HG02973 (cell line): ENCODE results near the gene AGFG1.

ENCODE experiments used
- ATAC-seq: cut with Tn5 transposase; IDR thresholded peaks from one replicate; pipeline ENCODE4 v1.9.1; 2021; ENCODE audit warnings: moderate library complexity; ENCODE audit not compliant: unreplicated experiment

AGFG1 gene, protein sequence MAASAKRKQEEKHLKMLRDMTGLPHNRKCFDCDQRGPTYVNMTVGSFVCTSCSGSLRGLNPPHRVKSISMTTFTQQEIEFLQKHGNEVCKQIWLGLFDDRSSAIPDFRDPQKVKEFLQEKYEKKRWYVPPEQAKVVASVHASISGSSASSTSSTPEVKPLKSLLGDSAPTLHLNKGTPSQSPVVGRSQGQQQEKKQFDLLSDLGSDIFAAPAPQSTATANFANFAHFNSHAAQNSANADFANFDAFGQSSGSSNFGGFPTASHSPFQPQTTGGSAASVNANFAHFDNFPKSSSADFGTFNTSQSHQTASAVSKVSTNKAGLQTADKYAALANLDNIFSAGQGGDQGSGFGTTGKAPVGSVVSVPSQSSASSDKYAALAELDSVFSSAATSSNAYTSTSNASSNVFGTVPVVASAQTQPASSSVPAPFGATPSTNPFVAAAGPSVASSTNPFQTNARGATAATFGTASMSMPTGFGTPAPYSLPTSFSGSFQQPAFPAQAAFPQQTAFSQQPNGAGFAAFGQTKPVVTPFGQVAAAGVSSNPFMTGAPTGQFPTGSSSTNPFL

DNA sequence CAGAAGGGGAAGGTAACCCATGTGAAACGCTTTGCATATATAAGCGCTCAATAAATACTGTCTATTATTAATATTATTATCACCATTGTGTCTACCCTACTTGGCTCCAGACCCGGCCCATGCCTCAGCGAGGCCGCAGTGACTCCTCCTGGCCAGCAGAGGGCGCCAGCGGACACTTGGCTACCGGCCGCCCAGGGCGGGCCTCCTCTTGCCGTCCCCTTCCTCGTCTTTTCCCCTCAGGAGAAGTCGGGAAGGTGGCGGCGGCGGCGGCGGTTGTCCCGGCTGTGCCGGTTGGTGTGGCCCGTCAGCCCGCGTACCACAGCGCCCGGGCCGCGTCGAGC lies at the start of gene AGFG1:
Gene AGFG1 (plus strand): TSS at position 233 of the 341 bp plus-strand sequence. CDS start 266 bp downstream, outside the sequence.
- peak; percentile 82 for ATAC-seq

DNA sequence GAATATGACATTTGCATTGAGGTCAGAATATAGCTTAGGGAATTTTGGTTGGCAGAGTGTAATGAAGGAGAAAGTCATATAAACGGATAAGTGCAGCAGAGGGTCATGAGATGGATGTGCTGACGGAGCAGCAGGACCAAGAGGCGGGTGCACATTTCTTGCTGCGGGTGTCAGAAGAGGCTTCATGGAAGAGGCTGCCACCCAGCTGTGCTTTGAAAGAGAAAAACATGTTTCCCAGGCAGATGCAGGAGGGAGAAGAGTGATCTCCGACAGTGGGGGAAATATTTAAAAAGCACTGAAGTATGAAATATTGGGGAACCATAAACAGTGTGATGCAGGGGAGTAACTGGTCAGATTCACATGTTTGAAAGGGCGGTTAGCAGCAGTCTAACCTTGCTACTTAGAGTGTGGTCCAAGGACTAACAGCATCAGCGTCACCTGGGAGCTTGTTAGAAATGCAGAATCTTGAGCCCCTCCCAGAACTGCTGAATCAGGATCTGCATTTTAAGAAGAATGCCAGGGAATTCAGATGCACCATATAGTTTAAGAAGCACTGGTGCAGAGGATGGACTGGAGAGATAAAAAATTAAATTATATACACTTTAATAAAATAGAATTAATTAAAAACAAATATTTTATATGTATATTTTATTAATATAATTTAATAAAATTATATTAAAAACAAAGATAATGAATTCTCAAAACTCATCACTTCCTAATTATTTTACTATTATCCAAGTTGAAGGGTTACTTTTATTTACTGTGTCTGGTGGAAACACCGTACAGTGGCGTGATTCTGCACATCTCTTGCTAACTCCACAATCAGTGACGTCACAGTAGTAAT lies 48.1 kb upstream of the AGFG1 start:
- no peak for ATAC-seq

DNA sequence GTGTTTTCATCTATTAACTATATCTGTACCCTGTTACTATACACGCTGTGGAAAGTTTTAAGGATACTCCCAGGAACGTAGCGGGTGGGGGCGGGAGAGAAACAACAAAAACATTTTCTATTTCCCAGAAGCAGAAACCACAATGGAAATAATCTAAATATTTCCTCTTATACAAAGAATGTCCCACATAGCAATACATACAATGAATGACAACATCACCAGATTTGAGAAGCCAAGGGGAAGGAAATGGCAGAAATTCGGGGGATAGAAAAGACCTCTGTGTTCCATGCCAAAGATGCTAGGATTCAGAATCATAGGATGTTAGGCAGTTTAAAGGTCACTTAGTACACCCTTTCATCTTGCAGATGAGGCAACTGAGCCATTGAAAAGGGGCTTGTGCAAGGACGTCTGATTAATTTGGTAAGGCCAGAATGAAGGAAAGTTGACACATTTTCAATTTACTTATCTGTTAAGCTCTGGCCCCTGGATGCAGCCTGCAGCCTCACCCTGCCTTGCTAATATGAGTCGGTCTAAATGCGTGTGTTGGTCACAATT lies 43.1 kb upstream of the AGFG1 start:
- no peak for ATAC-seq

DNA sequence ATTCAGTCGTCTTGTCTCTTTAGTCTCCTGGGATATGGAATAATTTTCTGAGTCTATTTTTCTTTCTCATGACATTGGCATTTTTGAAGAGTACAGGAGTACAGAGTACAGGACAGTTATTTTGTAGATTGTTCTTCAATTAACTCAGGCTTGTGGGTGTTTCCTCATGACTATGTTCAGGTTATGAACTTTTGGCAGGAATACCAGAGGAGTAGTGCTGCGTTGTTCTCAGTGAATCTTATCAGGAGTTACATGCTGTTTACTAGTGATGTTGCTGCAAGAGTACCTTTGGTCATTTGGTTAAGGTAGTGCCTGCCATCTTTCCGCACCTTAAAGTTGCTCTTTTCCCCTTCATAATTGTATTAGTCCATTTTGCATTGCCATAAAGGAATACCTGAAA lies 41.3 kb upstream of the AGFG1 start:
- ATAC-seq, result no peak

DNA sequence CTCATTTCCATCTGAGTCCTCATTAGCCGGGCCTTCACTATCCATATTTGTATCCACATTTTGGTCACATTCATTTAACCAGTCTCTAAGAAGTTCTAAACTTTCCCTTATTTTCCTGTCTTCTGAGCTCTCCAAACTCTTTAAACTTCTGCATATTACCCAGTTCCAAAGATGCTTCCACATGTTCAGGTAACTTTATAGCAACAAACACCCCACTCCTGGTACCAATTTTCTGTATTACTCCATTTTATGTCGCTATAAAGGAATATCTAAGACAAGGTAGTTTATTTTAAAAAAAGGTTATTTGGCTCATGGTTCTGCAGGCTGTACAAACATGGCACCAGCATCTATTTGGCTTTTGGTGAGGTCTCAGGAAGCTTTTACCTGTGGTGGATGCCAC lies 38.8 kb upstream of the AGFG1 start:
- no peak for ATAC-seq

DNA sequence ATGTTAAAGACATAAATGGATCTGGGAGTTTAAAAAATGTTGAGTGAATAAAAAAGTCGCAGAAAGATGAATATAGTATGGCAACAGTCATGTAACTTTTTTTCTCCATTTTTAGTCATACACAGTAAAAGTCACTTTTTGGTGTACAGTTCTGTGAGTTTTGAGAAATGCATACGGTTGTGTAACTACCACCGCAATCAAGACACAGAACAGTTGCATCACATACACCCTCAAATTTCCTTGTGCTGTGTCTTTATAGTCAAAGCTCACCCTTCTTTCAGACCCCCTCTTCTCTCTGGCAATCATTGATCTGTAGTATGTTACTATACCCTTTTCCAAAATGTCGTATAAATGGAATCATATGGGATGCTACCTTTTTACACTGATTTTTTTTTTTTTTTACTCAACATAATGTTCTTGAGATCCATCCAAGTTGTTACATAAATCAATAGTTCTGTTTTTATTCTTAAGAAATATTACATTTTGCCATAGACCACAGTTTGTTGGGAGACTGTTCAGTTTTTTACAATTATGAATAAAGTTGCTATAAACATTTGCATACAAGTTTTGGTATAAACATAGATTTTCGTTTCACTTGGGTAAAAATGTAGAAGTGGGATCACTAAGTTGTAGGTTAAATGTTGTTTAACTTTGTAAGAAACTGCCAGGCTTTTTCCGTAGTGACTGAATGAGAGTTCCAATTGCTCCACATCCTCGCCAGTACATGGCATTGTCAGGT lies 35.4 kb upstream of the AGFG1 start:
- no peak for ATAC-seq

DNA sequence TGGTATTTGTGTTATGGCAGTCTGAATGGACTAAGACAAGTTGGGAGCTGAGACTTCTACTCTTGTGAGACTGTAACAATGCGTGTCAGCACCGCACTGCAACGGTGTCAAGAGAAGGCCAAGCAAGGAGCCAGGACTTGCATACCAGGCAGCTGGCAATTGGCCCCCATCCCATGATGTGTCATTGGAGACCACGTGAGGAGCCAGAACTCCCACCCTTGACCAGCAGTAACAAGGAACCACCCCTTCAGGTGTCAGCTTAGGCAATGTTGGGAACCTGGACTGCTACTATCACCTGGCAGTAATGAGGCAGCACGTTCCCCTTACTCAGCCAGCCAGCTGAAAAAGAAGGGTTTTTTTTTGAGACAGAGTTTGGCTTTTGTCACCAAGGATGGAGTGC lies 32.7 kb upstream of the AGFG1 start:
- no peak for ATAC-seq

DNA sequence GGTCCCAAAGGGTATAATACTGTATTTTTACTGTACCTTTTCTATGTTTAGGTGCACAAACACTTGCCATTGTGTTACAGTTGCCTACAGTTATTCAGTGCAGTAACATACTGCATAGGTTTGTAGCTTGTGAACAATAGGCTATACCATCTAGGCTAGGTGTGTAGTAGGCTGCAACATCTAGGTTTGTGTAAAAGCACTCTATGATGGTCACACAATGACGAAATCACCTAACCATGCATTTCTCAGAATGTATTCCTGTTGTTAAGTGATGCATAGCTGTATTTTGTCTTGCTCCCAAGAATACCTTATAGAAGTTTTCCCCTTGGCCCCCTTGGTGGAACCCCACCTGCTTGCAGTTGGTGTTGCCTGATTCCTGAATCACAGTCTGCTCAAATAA lies 29.3 kb upstream of the AGFG1 start:
- ATAC-seq, result no peak

DNA sequence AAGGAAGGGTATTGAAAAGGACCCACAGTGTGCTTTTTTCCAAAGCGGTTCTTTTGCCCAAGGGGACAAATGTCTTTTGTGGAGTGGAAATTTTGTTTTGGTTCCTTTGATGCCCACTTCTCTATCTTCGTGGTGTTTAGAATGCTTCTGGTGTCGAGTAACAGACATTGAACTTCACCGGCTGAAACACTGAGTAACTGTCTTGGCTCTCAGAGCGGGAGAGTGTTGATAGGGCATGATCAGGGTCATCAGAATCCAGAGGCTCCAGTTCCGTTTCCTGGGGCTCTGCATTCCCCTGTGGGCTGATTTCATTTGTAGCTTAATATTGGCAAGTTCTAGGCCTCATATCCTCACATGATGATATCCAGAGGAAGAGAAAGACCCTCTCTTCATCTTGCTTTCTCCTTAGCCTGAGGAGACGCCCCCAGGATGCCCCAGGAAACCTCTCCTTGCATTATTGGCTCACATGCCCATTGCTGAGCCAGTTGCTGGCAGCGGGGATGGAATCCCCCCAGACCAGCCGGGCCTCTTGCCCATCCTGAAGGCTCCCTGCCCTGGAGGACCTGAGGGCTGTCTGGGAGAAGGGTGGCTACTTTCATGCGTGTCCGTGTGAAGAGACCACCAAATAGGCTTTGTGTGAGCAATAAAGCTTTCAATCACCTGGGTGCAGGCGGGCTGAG lies 27.9 kb upstream of the AGFG1 start:
- no peak for ATAC-seq

DNA sequence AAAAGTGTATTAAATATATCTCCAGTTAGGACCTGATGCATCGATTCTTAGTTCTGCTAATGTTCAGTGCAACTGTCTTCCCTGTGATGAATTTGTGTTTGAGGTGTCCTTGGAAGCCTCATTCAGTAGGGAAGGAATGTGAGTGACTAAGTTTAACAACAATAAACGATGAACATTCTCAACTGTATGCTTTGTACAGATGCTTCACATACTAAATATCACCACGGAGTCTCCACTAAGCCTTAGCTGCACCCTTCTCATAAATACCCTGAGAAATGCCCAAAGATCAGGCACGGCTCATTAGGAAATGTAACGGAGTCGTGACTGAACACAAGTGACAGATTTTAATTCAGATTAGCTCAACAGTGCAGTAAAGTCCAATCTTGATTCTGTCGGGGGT lies 24.4 kb upstream of the AGFG1 start:
- ATAC-seq, result no peak

DNA sequence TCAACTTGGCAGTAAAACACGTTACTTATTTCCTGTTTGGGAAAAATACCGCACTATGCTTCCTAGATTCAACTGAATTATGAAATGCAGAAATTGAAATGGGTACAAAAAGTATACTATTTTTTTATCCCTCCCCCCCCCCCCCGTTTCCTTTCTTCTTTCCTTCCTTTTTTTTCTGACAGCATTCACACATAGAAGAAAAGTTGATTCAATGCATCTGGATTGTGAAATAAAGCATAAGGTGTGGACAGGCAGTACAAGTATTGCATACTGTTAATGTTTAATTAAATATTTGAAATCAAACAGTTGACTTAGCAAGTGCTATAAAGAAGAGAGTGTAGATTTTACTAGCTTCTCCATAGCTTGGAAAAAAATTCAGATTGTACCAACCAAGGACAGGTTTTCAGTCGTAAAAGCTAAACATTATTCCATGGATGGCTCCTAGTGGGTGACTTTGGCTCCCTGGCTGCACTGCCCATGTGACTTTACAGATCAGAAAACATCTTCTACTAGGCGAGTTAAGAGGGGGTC lies 21.6 kb upstream of the AGFG1 start:
- no peak for ATAC-seq

DNA sequence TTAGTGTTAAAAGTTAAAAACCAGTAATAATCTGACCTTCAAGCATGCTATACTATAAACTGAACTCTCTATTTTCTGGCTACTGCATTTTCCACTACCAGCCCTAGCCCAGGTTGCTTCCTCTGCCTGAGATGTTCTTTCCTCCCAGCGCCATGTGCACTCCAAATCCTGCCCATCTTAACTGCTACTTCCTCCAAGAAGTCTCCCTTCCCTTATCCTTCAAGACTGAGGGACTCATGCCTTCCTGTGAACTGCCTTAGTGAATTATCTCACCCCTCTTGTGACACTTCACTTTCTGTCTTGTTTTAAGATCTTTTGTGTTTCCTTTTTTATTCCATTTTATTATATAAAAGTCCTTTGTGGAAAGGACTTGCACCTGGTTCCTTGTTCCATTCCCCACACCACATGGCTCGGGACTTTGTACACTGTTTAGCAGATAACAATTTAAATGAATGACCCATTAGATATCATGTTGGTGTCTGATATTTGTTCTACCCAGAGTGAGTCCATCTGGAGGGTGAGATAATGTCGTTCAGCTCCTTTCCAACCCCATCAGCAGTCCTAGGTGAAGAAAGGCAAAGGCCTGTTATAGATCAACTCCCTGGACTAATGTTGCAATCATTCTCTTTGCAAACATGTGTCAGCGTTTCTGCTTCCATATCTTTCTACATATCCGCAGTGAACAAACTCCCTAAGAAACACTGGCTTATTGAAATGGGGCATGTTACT lies 20.9 kb upstream of the AGFG1 start:
- ATAC-seq, result no peak

DNA sequence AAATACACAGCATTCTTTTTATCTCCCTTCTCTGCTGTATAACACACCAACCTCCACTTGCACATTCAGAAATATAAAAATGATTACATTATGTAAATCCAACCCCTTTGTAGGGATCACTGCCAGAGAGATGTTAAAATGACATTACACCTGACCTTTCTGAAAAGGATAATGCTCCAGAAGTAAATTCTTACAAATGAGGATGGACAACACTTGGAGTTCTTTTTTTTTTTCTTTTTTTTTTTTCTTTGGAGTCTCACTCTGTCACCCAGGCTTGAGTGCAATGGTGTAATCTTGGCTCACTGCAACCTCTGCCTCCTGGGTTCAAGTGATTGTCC lies 20.3 kb upstream of the AGFG1 start:
- no peak for ATAC-seq

DNA sequence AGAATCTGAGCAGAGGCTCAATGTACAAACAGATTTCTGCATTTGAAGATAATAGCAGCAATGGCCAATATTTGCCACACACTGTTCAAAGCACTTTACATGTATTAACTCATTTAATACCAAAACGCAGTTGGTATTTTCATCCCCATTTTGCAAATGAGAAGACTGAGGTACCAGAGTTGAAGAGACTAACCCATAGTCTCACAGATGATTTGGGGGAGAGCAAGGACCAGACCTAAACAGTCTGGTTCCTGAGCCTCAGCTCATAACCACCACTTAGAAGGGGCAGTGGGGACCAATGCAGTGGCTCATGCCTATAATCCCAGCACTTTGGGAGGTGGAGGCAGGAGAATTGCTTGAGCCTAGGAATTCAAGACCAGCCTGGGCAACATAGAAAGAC lies 18.1 kb upstream of the AGFG1 start:
- no peak for ATAC-seq

DNA sequence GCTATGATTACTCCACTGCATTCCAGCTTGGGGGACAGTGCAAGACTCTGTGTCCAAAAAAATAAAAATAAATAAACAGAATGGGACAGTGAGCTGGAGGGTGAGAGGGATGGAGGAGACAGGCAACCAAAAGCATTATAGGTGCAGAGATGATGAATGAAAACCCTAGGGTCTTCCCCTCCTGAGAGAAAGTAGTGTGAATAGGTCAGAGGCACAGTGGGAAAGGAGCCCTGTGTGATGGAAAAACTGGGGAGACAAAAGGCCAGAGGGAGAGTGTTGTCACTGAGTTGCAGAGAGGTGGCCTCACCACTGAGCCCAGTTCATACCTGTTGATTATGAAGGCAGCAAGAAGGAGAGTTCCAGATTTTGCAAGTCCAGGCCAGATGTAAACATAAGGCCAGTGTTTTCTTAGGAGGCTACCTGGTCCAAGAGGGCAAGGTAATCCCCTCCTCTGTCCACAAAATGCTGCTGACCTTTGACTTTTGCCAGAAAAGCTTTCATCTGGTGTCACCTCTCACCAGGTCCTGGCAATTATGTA lies 17.6 kb upstream of the AGFG1 start:
- no peak for ATAC-seq

DNA sequence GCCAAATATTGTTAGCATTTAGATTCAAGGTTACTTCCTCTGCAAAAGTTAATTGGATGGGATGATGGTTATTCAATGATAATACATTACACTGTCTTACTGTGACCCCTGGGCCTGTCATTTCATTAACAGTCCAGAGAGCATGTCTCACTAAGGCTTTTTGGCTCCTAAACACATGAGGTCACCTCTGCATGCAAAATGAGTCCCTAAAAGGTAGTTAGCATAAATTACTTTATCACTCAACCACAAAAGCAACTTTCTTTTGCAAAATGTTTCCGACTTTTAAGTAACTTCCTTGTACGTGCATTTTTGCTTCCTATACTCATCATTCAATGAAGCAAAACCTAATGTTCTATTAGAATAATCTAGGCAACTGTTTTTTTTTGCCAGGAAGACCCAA lies 16.8 kb upstream of the AGFG1 start:
- ATAC-seq, result no peak

DNA sequence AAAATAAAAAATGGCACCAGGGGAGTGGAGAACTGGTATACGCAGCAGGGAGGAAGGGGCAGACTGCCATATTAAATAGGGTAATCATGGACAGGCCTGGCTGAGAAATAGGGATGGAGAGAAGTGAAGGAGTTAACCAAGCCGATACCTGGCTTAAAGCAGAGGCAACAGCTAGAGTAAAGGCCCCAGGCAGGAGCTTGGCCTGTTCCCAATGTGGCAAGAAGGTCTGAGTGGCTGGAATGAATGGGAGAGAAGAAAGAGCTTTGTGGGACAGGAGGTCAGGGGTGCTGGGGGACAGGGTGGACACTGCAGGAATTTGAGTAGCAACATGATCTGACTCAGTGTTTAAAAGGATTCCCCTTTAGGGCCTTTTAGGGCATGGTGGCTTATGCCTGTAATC lies 15.9 kb upstream of the AGFG1 start:
- no peak for ATAC-seq

DNA sequence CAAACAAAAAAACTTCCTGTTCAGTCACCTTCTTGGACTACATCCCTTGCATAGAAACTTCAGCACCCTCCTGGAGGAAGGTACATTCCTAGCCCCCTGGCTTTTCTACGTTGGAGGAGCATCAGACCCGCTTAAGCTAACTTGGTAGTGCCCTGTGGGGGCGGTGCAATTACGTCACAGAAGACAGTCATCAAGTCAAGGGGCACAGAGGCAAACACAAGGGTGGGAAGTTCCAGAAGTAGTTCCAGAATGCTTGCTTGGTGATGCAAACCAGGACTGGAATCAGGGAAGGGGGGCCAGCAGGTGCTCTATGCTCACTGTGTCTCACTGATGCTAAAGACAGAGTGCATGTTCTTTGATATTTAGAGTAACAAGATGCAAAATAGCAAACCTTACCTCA lies 15.2 kb upstream of the AGFG1 start:
- ATAC-seq, result no peak

DNA sequence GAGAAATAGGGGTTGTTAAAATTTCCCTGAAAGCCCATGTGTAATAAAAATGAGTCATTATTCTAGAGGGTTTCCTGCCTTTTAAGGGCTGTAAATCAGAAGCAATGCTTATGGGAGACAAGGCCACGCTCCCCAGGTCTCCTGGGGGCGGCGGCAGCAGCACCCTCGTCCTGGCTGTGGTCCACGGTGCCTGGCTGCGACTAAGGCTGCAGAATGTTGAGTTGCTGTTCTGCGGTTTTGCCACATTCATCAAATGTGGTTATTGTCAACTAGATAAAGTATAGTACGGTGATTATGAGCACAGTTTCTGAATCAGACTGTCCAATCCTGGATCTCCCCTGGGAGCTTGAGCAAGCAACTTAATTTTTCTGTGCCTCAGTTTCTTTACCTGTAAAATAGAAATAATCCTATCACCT lies 11.9 kb upstream of the AGFG1 start:
- peak; percentile 29 for ATAC-seq
